ENCODE data around the gene SEZ6.

DNA sequence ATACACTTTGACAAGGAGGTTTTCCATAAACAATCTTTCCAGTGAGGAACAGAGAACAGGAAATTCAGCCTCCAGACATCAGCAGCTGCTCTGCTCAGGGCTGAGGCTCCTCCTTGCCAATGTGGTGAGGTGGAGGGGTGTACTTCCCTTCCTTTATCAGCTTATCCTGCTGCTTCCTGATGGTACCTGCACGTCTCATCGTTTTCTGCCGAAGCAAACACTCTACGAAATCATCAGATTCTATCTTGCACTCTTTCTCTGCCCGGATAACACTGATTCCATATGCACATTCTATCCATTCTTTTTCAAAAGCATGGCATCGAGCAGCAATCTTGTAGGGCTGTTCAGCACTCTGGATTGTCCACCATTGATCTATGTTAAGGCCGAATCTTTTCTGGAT is 15.4 kb upstream of the SEZ6 start:
- TF ChIP-seq, protein P1, sequence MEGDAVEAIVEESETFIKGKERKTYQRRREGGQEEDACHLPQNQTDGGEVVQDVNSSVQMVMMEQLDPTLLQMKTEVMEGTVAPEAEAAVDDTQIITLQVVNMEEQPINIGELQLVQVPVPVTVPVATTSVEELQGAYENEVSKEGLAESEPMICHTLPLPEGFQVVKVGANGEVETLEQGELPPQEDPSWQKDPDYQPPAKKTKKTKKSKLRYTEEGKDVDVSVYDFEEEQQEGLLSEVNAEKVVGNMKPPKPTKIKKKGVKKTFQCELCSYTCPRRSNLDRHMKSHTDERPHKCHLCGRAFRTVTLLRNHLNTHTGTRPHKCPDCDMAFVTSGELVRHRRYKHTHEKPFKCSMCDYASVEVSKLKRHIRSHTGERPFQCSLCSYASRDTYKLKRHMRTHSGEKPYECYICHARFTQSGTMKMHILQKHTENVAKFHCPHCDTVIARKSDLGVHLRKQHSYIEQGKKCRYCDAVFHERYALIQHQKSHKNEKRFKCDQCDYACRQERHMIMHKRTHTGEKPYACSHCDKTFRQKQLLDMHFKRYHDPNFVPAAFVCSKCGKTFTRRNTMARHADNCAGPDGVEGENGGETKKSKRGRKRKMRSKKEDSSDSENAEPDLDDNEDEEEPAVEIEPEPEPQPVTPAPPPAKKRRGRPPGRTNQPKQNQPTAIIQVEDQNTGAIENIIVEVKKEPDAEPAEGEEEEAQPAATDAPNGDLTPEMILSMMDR (IDR thresholded peaks at IDR 0.05; ENCODE audit: insufficient read depth, low read depth, low read length) = no peak
- TF ChIP-seq EZH2 (IDR thresholded peaks at IDR 0.05; ENCODE audit: insufficient read depth, low read length) = no peak
